8988T (cell line): ENCODE results near the gene SHC4.
"Not testable (repeated sequence)": the region's sequence is repeated elsewhere in the genome, so short reads cannot be mapped to it uniquely, and the experiment has no call there.

ENCODE experiments used
- DNase-seq: peaks from one replicate; pipeline ENCODE4 v3.0.0; 2011

Gene SHC4

GRCh38 chr15:48876057-48876456, 87.7 kb downstream of the SHC4 start:
- no peak for DNase-seq

DNA sequence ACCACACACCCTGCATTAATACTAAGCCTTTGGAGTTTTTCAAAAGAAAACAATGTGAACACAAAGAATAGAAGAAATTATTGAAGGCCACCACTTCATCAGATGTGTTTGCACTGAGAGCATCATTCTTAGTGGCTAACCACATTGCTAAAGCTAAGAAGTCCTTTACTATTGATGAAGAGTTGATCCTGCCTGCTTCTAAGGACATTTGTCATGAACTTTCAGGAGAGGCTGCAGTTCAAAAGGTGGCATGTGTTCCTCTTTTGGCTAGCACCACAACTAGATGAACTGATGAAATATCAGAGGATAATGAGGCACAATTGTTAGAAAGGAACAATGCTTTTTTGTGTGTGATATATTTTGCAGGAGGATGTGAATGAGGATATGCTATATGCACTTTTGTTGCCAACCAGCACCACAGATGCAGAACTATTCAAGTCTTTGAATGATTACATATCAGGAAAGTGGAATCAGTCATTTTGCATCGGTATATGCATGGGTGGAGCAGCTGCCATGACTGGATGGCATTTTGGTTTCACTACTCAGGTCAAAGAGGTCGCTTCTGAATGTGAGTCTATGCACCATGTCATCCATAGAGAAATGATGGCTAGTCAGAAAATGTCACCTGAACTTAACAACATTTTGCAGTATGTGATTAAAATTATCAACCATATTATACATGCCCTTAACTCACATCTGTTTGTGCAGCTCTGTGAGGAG, 88.3 kb downstream of the SHC4 start:
- no peak for DNase-seq

DNA sequence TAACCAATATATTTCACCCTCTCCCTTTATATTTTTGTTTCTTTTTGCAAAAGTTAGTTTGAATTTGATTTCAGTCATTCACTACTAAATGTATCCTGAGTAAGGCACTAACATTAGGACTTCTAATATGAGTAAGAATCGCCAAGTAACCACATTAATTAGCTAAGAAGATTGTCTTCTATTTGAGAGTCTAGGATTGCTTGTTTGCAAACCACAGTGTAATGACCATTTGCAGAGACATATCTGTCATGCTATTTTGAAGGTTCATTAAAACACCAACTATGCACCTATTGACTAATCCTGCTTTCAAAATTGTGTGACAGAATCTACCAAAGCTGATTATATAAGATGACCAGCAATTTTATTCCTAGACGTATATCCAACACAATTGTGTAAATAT, 91.1 kb downstream of the SHC4 start:
- no peak for DNase-seq

DNA sequence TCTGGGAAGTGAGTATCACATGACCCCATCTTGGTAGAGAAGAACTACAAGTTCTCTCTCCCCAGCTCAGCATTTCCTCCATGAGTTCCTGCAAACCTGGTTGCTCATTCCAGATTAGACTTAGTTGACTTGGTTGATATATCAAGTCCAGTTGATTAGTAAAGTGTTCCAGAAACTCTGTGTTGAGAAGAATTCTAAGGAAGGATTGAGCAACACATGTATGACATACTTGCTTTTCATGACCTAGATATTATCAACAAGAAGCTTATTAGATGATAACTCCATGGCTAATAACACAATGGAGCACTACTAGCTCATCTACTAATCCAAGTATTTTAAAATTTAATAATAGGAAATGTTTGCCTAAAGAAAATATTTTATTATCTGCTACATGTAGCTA, 92.2 kb downstream of the SHC4 start:
- no peak for DNase-seq

GRCh38 chr15:48869966-48870365, 93.8 kb downstream of the SHC4 start:
- DNase-seq, result no peak

DNA sequence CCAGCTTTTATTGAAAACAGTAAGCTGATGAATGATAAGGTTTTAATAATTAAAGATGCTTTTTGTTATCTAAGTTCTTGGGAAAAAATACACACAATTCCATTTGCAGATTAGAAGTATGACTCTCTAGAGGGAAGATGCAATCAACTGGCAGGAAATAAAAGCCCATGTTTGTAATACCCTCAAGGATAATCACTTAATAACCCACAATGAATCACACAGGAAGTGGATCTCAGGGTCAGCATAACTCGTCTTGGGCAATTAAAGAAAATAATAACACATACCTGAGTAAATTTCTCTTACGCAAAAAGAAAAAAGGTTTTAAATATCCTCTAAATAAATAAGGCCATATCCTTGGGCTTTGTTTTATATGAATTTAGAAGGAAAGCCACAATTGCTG, 95.2 kb downstream of the SHC4 start:
- DNase-seq, result no peak

GRCh38 chr15:48868023-48868422, 95.7 kb downstream of the SHC4 start:
- DNase-seq, result no peak

DNA sequence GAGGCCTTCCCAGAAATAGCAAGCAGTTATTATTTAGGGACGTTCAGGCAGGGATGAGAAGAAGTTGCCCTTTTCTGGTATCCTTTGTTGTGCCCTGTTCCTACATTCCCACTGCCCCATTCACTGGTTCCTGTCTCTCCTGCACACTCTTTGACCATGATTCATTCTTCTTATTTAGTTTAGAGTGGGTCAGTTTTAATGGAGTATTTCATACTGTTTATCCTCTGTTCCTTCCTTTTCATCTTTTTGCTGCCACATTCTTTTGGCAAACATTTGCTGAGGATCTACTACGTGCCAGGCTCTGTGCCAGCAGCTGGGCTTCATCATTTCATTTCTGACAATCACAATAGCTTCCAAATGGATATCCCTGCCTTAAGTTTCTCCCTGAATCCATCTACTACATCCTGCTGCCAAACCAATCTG, 97.6 kb downstream of the SHC4 start:
- no peak for DNase-seq

DNA sequence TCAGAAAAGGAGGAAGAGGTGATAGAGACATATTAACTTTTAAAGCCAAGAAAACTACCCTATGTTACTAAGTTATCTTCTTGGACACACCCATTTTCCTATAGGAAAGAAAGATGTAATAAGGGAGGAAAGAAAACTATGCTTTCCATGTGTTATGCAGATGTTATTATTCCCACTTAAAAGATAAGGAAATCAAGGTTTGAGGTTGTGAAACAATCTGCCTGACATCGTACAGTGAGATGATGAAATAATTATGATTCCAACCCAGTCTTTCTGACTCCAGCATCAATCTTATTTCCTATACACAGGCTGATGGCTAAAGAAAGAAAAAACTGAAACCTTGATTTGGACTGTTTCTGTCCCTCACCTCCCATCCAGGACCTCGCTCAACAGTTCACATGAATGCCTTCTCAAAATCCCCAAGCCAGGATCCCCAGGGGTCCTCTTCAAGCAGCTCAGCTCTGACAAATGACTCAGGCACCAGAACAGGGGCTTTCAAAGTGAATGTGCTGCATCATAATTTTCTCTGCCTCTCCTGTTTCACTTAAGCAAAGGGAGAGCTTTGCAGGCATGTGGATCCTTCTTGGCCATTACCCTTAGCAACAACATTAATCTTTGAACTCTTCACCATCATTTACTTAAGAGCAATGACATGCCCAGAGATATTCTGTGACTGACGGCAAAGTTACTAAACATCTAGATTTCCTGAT, 98.2 kb downstream of the SHC4 start:
- DNase-seq, result no peak

GRCh38 chr15:48862705-48863104, 101.0 kb downstream of the SHC4 start:
- no peak for DNase-seq

DNA sequence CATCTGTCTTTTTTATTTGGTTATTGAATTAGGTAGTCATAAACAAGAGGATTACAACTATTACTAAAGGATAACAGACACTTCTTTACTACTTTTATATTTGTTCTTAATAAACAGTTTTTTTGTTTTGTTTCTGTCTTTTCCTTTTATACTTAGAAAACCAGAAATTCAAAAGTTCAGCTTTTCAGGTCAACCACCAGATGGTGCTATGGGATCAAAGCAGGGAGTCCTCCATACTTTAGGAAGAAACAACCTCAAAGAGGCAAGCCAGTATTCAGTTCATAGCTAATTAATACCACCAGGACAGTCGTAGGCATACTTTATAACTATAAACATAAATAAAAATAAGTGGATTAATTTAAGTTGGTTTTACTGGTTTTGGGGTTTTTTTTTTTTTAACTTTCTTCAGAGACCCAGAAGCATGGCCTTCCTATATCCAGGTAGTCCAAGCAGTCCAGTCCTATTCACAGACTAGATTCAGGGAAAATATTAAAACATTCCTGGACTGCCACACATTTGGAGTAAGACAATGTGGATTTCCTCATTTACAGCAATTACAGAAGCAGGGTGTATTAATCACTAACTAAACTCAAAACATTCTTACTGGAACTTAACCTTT, 101.8 kb downstream of the SHC4 start:
- no peak for DNase-seq

DNA sequence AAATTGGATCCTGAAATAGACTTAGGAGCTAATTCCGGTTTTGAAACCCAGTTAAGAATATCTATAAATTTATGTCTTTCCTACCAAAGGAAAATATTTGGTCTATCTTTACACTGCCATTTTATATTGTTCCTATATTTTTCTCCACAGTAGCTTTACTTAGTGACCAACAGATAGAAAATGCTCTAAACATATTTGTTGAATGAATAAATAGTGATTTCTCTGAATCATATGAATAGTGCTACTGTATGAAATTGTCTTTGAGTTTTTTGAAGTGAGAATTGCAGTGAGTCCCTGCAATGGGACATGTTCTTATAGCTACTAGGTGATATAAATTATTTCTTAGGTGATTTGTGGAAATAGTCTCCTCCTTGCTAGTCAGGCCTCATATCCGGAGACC, 104.3 kb downstream of the SHC4 start:
- no peak for DNase-seq

- DNase-seq, result no peak
Measured at GRCh38 chr15:48858401-48858800, 105.3 kb downstream of the SHC4 start.

- DNase-seq, result no peak
Measured at GRCh38 chr15:48856942-48857341, 106.8 kb downstream of the SHC4 start.

GRCh38 chr15:48855501-48856440, 107.9 kb downstream of the SHC4 start:
- DNase-seq, result no peak

DNA sequence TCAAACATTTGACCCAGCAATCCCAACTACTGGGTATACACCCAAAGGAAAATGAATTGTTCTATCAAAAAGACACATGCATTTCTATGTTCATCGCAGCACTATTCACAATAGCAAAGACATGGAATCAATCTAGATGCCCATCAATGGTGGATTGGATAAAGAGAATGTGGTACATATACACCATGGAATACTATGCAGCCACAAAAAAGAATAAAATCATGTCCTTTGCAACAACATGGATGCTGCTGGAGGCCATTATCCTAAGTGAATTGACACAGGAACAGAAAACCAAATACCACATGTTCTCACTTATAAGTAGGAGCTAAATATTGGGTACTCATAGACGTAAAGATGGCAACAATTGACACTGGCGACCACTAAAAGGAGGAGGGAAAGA, 109.3 kb downstream of the SHC4 start:
- DNase-seq, result not testable (repeated sequence)

- no peak for DNase-seq
Measured at GRCh38 chr15:48851956-48852355, 111.8 kb downstream of the SHC4 start.

DNA sequence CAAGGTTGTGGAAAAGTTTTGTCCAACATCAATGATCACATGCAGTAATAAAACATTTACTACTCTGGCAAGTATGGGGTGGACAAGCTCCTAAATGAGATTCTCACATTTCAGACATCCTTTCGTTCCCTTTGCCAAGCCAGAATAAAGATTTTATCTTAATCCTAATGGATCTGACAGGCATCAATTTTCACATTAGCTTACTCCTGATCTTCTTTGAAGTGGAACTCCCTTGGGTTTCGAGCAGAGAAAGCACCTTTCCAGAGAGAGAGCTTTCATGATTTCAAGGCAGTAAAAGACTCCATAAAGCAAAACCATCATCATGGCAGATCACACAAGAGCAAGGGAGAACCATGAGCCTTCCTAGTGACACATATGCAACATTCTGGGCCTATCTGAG, 113.1 kb downstream of the SHC4 start:
- no peak for DNase-seq

- no peak for DNase-seq
Measured at GRCh38 chr15:48845123-48845522, 118.6 kb downstream of the SHC4 start.

DNA sequence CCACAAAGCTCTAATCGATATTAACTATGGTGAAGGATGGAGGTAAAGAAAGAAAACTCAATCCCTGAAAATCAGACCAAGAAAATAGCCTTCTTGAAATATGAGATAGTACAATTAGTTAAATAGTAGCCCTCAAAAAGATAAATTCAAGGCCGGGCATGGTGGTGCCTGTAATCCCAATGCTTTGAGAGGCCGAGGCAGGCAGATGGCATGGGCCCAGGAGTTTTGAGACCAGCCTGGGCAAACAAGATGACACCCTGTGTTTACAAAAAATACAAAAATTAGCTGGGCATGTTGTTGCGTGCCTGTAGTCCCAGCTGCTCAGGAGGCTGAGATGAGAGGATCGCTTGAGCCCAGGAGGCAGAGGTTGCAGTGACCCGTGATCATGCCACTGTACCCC, 121.2 kb downstream of the SHC4 start:
- no peak for DNase-seq

DNA sequence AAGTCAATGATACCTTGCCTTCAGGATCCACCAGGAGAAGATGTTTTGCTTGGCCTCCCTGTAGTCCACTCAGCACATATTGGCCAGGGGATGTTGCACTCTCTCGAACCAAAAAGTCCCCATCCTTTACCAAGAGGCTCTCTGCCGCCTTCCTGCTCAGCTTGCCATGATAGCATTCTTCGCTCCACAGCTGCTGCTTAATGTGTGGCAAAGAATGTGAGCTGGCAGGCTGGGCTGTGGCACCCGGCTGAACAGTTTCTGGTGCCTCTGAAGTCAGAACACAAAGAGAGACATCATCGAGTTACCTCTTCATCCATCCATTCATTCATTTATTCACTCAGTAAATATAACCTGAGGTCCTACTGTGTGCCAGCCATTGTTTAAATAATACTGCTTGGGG, 129.0 kb downstream of the SHC4 start:
- no peak for DNase-seq

- DNase-seq, result no peak
Measured at GRCh38 chr15:48833526-48834239, 130.0 kb downstream of the SHC4 start.
